Upper lobe of left lung (tissue), 6 donors: Measurements from ENCODE around the gene ENTR1. TPM values are rescaled to one million over a fixed set of nuclear protein-coding genes. Genes with fewer than 3 reads are reported as not detected.

Experiments
- ATAC-seq, 2 donors: fragments of 200-7000 bp; cut with Tn5 transposase; one replicate each; pipeline ENCODE4 v1.9.1; 2022; ENCODE audit warnings: mild to moderate bottlenecking in 2 of 2, moderate library complexity in 2 of 2; ENCODE audit not compliant: low FRiP score in 2 of 2
- DNase-seq, 2 donors: peaks; one replicate each; pipeline ENCODE4 v3.0.0-alpha.2; 2019 to 2020
- H3K27ac ChIP-seq, 4 donors: fragments of 200-600 bp; sonication (generic); one replicate each; pipeline ENCODE4 v1.5.1; 2016 to 2019
- H3K27me3 ChIP-seq, 4 donors: fragments of 200-600 bp; sonication (generic); one replicate each; pipeline ENCODE4 v1.5.1; 2017 to 2019
- H3K36me3 ChIP-seq, 4 donors: fragments of 200-600 bp; sonication (generic); one replicate each; pipeline ENCODE4 v1.5.1; 2016 to 2019
- H3K4me1 ChIP-seq, 4 donors: fragments of 200-600 bp; sonication (generic); one replicate each; pipeline ENCODE4 v1.5.1; 2018 to 2019
- H3K4me3 ChIP-seq, 4 donors: fragments of 200-600 bp; sonication (generic); one replicate each; pipeline ENCODE4 v1.5.1; 2017 to 2019; ENCODE audit warnings: mild to moderate bottlenecking in 2 of 4, moderate library complexity in 1 of 4
- H3K9me3 ChIP-seq, 4 donors: fragments of 200-600 bp; sonication (generic); one replicate each; pipeline ENCODE4 v1.5.1; 2018 to 2019
- EP300 ChIP-seq, 4 donors: sonication (generic); formaldehyde crosslinking; IDR thresholded peaks; one replicate each; pipeline ENCODE4 v1.5.1; 2017; ENCODE audit warnings: antibody characterized with exemption in 4 of 4, control low read depth in 2 of 4
- POLR2A ChIP-seq, 4 donors: fragments of 450-650 bp; IDR thresholded peaks; one replicate each; pipeline ENCODE4 v1.5.1; 2016 to 2017; ENCODE audit warnings: antibody characterized with exemption in 4 of 4, mild to moderate bottlenecking in 2 of 4
- POLR2AphosphoS5 ChIP-seq, 2 donors: sonication (generic); formaldehyde crosslinking; IDR thresholded peaks; one replicate each; pipeline ENCODE4 v1.5.1; 2017; ENCODE audit warnings: antibody characterized with exemption in 2 of 2
- whole genome bisulfite sequencing, 2 donors: methylation state at CpG; one replicate each; pipeline ENCODE4 v1.1.5; 2017 to 2018; 5-methylcytosine and 5-hydroxymethylcytosine counted together
- total RNA-seq, 6 donors: library from RNA; depleted of rRNA in 4 of 6; stranded (reverse); fragments of >200 nt in 4 of 6; gene quantifications; one replicate each; pipeline versions ENCODE4 v1.1.0 to v1.2.1, GENCODE V29; 2016 to 2021
- TF ChIP-seq, protein P1 (sequence below), 6 experiments: fragments of 450-650 bp in 4 of 6; fragments of 200-600 bp in 2 of 6; sonication (generic) in 2 of 6; IDR thresholded peaks; one replicate each; pipeline ENCODE4 v1.5.1; 2016 to 2019; ENCODE audit warnings: antibody characterized with exemption in 6 of 6
- donor health status: DM: no; HTN: no; CAD: no; lungs with moderate emphysema.
- donor health status: DM: no; HTN: yes; CAD: no; lungs with severe emphysema.

ENTR1 gene
- total RNA-seq, 6 donors from 2014 or later: 29.6 to 128 (median 40.0) TPM

DNA sequence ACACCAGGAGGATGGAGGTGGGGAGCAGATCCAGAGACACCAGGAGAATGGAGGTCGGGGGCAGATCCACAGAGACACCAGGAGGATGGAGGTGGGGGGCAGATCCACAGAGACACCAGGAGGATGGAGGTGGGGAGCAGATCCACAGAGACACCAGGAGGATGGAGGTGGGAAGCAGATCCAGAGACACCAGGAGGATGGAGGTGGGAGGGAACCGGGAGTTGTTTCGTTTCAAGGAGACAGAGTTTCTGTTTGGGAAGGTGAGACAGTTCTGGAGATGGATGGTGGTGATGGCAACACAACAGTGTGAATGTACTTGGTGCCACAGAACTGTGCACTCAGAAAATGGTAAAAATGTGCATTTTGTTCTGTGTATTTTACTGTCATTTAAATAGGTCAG lies 38.2 kb upstream of the ENTR1 start:
- TF ChIP-seq POLR2AphosphoS5 (IDR thresholded peaks at IDR 0.05) (no peak), EP300 (IDR thresholded peaks at IDR 0.05) (no peak)
- TF ChIP-seq, protein P1, sequence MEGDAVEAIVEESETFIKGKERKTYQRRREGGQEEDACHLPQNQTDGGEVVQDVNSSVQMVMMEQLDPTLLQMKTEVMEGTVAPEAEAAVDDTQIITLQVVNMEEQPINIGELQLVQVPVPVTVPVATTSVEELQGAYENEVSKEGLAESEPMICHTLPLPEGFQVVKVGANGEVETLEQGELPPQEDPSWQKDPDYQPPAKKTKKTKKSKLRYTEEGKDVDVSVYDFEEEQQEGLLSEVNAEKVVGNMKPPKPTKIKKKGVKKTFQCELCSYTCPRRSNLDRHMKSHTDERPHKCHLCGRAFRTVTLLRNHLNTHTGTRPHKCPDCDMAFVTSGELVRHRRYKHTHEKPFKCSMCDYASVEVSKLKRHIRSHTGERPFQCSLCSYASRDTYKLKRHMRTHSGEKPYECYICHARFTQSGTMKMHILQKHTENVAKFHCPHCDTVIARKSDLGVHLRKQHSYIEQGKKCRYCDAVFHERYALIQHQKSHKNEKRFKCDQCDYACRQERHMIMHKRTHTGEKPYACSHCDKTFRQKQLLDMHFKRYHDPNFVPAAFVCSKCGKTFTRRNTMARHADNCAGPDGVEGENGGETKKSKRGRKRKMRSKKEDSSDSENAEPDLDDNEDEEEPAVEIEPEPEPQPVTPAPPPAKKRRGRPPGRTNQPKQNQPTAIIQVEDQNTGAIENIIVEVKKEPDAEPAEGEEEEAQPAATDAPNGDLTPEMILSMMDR (IDR thresholded peaks at IDR 0.05): no peak

DNA sequence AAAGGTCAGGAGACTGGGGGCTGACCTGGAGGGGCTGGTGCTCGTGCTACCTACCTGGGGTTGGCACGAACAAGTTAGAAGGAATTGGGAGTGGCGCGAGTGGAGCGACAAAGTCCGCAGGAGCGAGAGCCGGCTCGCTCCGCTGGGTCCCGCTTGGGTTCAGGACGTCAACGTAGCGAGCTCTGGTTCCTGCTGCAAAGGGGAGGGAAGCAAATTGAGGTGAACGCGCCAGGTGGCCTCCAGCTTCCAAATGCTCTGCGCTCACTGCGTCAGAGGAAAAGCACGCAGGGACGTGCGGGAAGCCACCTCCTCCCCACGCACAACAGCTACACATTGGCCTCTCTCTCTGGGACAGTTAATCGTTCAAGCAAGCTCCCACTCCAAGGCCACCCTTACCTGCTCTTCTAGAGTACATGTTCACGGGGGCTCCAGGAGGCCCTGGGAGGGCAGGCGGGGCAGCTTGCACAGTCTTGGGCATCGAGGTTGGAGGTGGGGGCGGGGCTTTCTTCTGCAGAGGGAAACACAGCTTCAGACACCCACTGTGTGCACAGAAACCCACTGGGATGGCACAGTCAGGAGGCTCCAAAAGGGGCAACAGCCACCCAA lies 36.9 kb upstream of the ENTR1 start:
- Histone ChIP-seq H3K9me3 (no peaks in the 10 kb centered on the region), H3K27ac (no peak overlapping the region), H3K4me1 (no peaks in the 10 kb centered on the region), H3K36me3 (peaks cover 33 to 100% (median 92%) of the 10 kb centered on the region in 4 donors), H3K27me3 (no peaks in the 10 kb centered on the region), H3K4me3 (no peak overlapping the region)
- DNase-seq (peak in 1 of 2 donors; percentile 54), ATAC-seq (no peak)
- no peak for TF ChIP-seq EP300 (IDR thresholded peaks at IDR 0.05)
- WGBS, 2 donors: 95% methylated on average over 27 of the region's 27 CpGs

More for the DNA sequence above, 38.2 kb upstream of the ENTR1 start:
- WGBS, 2 donors: 94% methylated on average over 3 of the region's 3 CpGs
- H3K9me3 ChIP-seq: no peaks in the 10 kb centered on the region
- no peaks in the 10 kb centered on the region for H3K4me1 ChIP-seq
- DNase-seq: no peak
- no peak overlapping the region for H3K4me3 ChIP-seq
- peaks cover 37 to 100% (median 86%) of the 10 kb centered on the region in 4 donors for H3K36me3 ChIP-seq
- ATAC-seq: no peak
- H3K27me3 ChIP-seq: no peaks in the 10 kb centered on the region
- H3K27ac ChIP-seq: no peak overlapping the region

DNA sequence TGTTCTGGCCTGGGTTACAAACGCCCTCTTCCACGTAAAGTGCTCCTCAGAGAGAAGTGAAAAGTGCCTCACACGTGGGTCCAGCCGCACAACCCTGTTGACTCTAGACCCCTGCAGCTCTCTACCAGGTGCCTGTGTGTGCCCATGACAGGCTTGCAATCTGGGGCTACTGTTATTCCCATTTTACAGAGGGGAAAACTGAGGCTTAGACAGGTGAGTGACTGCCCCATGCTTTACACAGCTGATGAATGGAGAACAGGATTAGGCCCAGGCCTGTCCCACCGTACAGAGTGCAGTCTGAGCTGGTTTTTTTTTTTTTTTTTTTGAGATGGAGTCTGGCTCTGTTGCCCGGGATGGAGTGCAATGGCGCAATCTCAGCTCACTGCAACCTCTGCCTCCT lies 35.4 kb upstream of the ENTR1 start:
- 88 to 93% methylated on average over 7 of the region's 7 CpGs for WGBS, 2 donors
- Histone ChIP-seq H3K36me3 (peaks cover 33 to 100% (median 95%) of the 10 kb centered on the region in 4 donors), H3K27me3 (no peaks in the 10 kb centered on the region), H3K27ac (no peak overlapping the region), H3K4me1 (no peaks in the 10 kb centered on the region), H3K9me3 (no peaks in the 10 kb centered on the region), H3K4me3 (no peak overlapping the region)
- no peak for TF ChIP-seq POLR2A (IDR thresholded peaks at IDR 0.05)
- ATAC-seq (no peak), DNase-seq (no peak)

DNA sequence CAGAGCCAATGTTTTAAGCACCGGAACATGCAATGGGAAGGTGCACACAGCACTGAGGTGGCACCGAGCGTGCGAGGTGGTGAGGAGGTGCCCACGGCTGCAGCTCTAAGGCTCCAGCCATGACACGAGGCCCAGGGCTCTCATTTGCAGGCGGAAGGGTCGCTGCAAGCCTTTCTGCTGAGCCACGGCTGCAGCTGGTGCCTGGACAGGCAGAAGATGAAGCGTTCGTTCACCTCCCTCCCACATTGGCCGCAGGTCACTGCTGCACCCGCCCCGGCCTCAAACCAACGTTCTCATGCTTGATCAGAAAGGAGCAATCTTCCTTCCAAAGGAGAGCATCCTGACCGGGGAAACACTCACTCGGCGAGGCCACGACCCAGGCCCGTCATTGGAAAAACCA lies 33.7 kb upstream of the ENTR1 start:
- Histone ChIP-seq H3K36me3 (peaks cover 23 to 87% (median 80%) of the 10 kb centered on the region in 4 donors), H3K9me3 (no peaks in the 10 kb centered on the region), H3K27me3 (no peaks in the 10 kb centered on the region), H3K4me1 (peaks cover 4 to 6% (median 6%) of the 10 kb centered on the region in 4 donors), H3K4me3 (no peak overlapping the region), H3K27ac (no peak overlapping the region)
- DNase-seq (peak in 1 of 2 donors; percentile 53), ATAC-seq (no peak)
- TF ChIP-seq, protein P1 (IDR thresholded peaks at IDR 0.05): no peak
- TF ChIP-seq EP300 (IDR thresholded peaks at IDR 0.05): no peak
- TF ChIP-seq POLR2AphosphoS5 (IDR thresholded peaks at IDR 0.05): no peak
- TF ChIP-seq POLR2A (IDR thresholded peaks at IDR 0.05): no peak
- WGBS, 2 donors: 91 to 95% methylated on average over 17 to 20 of the region's 20 CpGs

DNA sequence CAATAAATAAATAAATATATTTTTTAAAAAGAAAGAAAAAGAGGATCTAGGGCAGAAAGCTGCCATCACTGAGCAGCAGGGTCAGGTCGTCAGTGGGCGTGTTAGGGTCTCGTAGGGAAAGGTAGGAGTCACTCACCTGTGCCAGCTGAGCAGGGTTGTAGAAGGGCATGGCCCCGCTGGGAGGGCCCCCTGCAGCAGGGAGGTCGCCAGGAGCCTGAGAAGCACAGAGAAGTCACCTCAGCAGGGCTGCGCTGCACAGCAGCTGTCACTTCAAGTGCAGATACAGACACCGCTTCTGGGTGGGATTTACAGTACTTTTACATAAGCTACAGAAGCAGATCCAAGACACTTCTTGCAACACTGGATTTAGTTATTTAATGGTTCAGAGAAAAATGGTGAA lies 33.3 kb upstream of the ENTR1 start:
- 95 to 98% methylated on average over 7 of the region's 7 CpGs for WGBS, 2 donors
- TF ChIP-seq POLR2A (IDR thresholded peaks at IDR 0.05) (no peak), EP300 (IDR thresholded peaks at IDR 0.05) (no peak), POLR2AphosphoS5 (IDR thresholded peaks at IDR 0.05) (no peak)
- TF ChIP-seq, protein P1 (IDR thresholded peaks at IDR 0.05): no peak

DNA sequence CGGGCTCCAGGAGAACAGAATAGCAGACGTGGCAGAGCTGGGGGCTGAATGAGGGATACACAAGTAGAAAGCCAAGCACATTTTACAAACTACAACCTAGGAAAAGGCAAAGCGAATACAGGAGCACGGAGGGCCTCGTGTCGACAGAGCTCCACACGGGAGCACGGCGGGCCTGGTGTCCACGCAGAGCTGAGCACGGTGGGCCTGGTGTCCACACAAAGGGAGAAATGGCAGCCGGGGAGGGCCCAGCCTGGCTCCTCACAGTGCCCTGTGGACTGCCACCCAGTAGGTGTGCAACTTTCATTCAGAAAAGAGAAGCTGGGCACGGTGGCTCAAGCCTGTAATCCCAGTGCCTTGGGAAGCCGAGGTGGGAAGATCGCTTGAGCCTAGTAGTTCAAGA lies 32.7 kb upstream of the ENTR1 start:
- ATAC-seq: no peak
- Histone ChIP-seq H3K4me1 (peaks cover 9 to 17% (median 14%) of the 10 kb centered on the region in 4 donors), H3K9me3 (no peaks in the 10 kb centered on the region), H3K36me3 (peaks cover 23 to 77% (median 71%) of the 10 kb centered on the region in 4 donors), H3K27me3 (no peaks in the 10 kb centered on the region), H3K4me3 (no peak overlapping the region), H3K27ac (no peak overlapping the region)
- TF ChIP-seq EP300 (IDR thresholded peaks at IDR 0.05) (no peak), POLR2A (IDR thresholded peaks at IDR 0.05) (no peak), POLR2AphosphoS5 (IDR thresholded peaks at IDR 0.05) (no peak)
- TF ChIP-seq, protein P1 (IDR thresholded peaks at IDR 0.05): no peak
- WGBS, 2 donors: 94 to 97% methylated on average over 15 of the region's 15 CpGs
- DNase-seq: peak in 1 of 2 donors; percentile 59

More for the DNA sequence above, 33.3 kb upstream of the ENTR1 start:
- ATAC-seq (no peak), DNase-seq (no peak)
- Histone ChIP-seq H3K4me1 (peaks cover 4 to 11% (median 8%) of the 10 kb centered on the region in 4 donors), H3K27ac (no peak overlapping the region), H3K27me3 (no peaks in the 10 kb centered on the region), H3K4me3 (no peak overlapping the region), H3K36me3 (peaks cover 23 to 83% (median 76%) of the 10 kb centered on the region in 4 donors), H3K9me3 (no peaks in the 10 kb centered on the region)
